ENCODE data around the gene VAPA.

The VAPA gene

GRCh38 chr18:9994701-9995235, 81.0 kb downstream of the VAPA start:
- DNase-seq (ENCODE audit: extremely low read depth, low read depth): no peak
- no peak for TF ChIP-seq CTCF (IDR thresholded peaks at IDR 0.05; ENCODE audit: low read depth, low read length, missing control alignments)
- H3K4me3 ChIP-seq (replicated peaks; ENCODE audit: low read depth, low read length): no peak overlapping the region

GRCh38 chr18:9995631-9996030, 81.8 kb downstream of the VAPA start:
- TF ChIP-seq CTCF (IDR thresholded peaks at IDR 0.05; ENCODE audit: low read depth, low read length, missing control alignments): no peak
- no peak for DNase-seq (ENCODE audit: extremely low read depth, low read depth)
- no peak overlapping the region for H3K4me3 ChIP-seq (replicated peaks; ENCODE audit: low read depth, low read length)

GRCh38 chr18:9996094-9996493, 82.3 kb downstream of the VAPA start:
- no peak overlapping the region for H3K4me3 ChIP-seq (replicated peaks; ENCODE audit: low read depth, low read length)
- TF ChIP-seq CTCF (IDR thresholded peaks at IDR 0.05; ENCODE audit: low read depth, low read length, missing control alignments): no peak
- DNase-seq (ENCODE audit: extremely low read depth, low read depth): no peak

GRCh38 chr18:9997711-9998110, 83.9 kb downstream of the VAPA start:
- DNase-seq (ENCODE audit: extremely low read depth, low read depth): no peak
- no peak for TF ChIP-seq CTCF (IDR thresholded peaks at IDR 0.05; ENCODE audit: low read depth, low read length, missing control alignments)
- H3K4me3 ChIP-seq (replicated peaks; ENCODE audit: low read depth, low read length): no peak overlapping the region

GRCh38 chr18:9998330-9998729, 84.5 kb downstream of the VAPA start:
- DNase-seq (ENCODE audit: extremely low read depth, low read depth): no peak
- H3K4me3 ChIP-seq (replicated peaks; ENCODE audit: low read depth, low read length): no peak overlapping the region
- TF ChIP-seq CTCF (IDR thresholded peaks at IDR 0.05; ENCODE audit: low read depth, low read length, missing control alignments): no peak

- no peak for TF ChIP-seq CTCF (IDR thresholded peaks at IDR 0.05; ENCODE audit: low read depth, low read length, missing control alignments)
- DNase-seq (ENCODE audit: extremely low read depth, low read depth): no peak
- no peak overlapping the region for H3K4me3 ChIP-seq (replicated peaks; ENCODE audit: low read depth, low read length)
These were observed 88.5 kb downstream of the VAPA start for GRCh38 chr18:10002280-10002679.

GRCh38 chr18:10003281-10003680, 89.5 kb downstream of the VAPA start:
- no peak for DNase-seq (ENCODE audit: extremely low read depth, low read depth)
- TF ChIP-seq CTCF (IDR thresholded peaks at IDR 0.05; ENCODE audit: low read depth, low read length, missing control alignments): no peak
- H3K4me3 ChIP-seq (replicated peaks; ENCODE audit: low read depth, low read length): no peak overlapping the region
